Measurements from ENCODE around the gene KDM2A.
"Not testable (repeated sequence)": the region's sequence is repeated elsewhere in the genome, so short reads cannot be mapped to it uniquely, and the experiment has no call there.

The KDM2A gene

DNA sequence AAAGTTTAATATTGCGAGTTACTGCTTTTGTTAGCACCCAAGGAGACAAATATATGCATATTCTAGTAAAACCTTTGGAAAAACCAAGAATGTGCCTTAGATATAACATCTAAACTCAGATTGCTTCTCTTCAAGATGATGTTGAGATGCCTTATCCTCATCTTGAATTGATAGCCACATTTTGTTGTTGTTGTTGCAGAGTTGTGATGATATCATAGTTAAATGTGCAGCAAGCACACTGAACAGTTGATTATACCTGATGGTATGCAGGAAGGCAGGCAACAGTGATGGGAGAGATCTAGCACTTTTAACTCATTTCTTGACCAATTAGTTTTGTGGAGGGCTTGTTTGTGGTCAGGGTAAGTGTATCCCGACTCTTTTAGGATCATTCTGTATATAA, 48.0 kb downstream of the KDM2A start:
- no peak for DNase-seq

DNA sequence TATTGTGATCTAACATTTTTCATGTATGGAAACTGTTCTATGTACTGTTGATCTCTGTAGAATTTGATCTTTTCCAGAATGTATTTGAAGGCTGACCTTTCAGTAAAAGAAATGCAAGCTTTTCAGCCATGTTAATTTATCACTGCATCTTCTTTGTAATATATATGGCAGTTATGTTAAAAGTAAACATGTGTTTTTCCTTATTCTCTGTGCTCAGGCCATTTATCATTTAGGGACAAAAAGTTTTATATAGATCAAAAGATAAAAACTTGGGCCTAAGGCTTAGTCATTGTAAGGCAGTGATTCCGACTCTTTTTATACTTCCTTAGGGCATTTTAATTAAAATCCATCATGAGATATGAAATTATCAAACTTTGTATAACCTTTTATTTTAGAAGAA, 48.7 kb downstream of the KDM2A start:
- no peak for DNase-seq

DNA sequence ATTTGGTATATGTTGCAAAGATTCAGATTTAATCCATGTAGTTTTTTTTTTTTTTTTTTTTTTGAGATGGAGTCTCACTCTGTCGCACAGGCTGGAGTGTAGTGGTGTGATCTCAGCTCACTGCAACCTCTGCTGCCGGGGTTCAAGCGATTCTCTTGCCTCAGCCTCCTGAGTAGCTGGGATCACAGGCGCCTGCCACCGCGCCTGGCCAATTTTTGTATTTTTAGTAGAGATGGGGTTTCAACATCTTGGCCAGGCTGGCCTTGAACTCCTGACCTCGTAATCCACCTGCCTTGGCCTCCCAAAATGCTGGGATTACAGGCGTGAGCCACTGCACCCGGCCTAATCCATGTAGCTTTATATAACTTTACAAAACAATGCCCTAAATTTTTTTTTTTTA, 49.8 kb downstream of the KDM2A start:
- DNase-seq, result not testable (repeated sequence)

DNA sequence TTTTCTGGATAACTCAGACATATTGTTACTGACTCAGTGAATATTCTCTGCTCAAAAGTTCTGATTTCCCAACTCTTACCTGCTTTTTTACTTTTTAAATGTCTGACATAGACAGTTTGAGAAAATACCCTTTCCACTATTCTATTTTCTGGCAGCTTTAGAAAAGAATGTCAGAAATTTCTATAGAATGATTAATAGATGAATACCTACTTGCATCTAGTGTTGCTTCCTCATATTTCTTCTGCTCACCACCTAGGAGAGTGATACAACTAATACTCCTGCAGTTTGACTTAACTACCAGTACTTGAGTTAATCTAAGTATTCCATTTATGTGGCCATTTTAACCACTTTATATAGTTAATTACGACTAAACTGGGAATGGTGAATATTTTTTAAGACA, 55.2 kb downstream of the KDM2A start:
- DNase-seq, result no peak

DNA sequence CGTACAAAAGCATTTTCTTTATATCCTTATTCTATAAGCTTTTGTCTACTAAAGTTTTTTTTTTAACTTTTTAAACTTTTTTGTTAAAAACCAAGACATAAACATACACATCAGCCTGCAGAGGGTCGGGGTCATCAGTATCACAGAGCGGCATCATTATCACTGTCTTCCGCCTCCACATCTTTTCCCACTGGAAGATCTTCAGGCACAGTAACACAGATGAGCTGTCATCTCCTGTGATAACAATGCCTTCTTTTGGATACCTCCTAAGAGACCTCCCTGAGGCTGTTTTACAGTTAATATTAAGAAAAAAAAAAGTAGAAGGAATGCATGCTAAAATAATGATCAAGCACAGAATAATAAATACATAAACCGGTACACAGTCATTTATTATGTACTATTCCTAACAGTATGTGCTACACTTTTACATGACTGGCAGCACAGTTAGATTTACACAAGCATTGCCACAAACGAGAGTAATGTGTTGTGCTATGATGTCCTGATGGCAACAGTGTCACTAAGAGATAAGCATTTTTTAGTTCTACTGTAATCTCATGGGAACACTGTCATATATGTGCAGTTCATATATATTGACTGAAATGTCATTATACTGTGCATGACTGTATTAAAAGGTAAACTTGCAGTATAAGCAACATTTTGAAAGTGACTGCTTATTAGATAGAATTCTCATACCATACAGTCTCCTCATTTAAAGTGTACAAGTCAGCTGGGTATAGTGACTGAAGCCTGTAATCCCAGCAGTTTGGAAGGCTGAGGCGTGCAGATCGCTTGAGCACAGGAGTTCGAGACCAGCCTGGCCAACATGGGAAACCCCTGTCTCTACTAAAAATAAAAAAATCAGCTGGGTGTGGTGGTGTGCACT, 58.6 kb downstream of the KDM2A start:
- DNase-seq, result no peak

DNA sequence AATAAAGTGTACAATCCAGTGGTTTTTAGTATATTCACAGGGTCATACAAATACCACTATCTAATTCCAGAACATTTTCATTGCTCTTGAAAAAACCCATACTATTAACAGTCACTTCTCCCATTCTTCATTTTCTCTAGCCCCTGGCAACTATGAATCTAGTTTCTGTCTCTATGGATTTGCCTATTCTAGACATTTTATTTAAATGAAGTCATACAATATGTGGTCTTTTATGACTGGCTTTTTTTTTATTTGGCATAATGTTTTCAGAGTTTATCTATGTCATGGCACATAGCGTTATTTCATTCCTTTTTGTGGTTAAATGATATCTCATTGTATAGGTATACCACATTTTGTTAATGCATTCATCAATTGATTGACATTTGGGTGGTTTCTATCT, 59.4 kb downstream of the KDM2A start:
- DNase-seq, result no peak

DNA sequence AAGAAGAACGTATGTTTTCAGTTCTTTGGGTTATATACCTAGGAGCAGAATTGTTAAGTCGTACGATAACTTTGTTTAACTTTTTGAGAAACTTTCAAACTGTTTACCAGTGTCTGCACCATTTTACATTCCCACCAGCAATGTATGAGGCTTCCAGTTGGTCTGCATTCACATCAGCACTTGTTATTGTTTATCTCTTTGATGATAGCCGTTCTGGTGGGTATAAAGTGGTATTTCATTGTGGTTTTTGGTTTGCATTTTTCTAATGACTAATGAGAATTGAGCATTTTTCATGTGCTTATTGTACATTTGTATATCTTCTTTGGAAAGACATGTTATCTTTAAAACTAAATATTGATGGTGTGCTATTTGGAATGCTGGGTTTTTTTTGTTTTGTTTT, 59.8 kb downstream of the KDM2A start:
- DNase-seq, result no peak

DNA sequence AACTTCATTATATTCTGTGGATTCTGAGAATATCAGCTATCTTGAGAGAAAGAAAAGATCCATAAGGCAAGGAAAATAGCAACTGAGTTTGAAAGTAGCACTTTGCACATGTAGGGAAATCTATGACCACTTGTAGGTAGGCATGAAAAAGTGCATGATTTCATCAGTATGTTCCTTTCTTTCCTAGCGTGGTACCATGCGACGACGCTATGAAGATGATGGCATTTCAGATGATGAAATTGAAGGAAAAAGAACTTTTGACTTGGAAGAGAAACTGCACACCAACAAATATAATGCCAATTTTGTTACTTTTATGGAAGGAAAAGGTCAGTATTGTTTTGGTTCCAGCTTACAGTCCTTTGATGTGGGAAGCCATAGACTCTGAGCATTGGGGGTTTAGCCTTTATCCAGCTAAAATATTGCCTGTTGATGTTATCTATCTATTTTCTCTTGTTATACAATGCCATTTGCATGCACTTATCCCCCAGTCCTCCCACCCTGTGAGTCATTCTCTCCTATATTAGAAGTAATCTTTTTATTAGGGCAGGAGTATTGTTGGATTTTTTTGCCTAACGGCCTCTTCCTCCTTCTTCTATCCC, 60.9 kb downstream of the KDM2A start:
- DNase-seq, result no peak

DNA sequence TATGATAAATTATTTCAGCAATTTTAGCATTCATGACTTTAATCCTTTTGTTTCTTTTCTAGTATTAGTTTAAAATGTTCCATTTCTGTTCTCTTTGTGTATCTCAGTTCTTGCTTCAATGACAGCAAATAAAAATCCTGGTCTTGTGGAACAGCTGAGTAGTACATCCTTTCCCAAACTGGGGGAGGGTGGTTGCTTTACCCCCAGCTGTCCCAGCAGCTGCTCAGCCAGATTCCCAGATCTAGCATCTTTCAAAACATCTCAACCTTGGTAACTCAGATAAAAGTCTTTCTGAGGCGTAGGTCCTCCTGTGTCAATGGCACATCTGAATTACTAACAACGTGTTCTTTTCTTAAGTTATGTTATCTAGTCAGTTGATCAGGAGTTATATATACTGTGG, 75.0 kb downstream of the KDM2A start:
- DNase-seq, result no peak

DNA sequence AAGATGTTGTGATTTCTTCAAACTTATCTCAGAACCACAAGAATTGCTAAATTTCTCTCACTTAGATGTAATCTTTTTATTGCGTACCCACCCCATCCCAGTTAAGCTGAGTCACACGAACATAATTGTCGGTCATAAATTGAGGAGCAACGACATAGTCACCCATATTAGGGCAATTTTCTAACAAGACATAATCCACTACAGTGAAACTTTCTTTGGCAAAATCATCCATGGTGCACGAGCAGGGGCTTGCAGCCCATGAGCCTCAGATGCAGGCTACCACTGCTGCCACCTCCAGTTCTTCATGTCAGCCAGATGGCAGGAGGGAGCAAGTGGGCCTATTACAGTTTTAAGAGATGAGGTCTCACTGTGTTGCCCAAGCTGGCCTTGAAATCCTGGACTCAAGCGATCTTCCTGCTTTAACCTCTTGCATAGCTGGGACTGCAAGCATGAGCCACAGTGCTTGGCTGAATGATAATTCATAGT, 77.0 kb downstream of the KDM2A start:
- DNase-seq, result no peak

DNA sequence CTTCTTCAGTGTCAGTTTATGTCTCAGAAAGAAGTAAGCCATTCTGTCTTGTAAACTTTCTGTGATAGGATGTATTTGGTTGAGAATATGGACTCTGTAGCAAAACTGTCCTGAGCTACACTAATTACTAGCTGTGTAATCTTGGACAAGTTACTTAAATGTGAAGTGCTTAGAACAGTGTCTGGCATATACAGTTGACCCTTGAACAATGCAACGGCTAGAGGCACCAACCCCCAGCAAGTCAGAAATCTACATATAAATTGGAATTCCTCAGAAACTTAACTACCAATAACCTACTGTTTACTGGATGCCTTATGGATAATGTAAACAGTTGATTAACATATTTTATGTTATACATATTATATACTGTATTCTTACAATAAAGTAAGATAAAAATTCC, 78.5 kb downstream of the KDM2A start:
- no peak for DNase-seq

DNA sequence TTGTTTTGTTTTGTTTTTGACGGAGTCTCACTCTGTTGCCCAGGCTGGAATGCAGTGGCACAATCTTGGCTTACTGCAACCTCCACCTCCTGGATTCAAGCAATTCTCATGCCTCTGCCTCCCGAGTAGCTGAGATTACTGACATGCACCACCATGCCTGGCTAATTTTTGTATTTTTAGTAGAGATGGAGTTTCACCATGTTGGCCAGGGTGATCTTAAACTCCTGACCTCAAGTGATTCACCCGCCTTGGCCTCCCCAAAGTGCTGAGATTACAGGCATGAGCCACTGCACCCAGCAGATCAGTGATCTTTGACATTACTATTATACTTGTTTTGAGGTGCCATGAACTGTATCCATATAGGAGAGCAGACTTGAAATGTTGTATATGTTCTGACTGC, 79.7 kb downstream of the KDM2A start:
- DNase-seq, result not testable (repeated sequence)

DNA sequence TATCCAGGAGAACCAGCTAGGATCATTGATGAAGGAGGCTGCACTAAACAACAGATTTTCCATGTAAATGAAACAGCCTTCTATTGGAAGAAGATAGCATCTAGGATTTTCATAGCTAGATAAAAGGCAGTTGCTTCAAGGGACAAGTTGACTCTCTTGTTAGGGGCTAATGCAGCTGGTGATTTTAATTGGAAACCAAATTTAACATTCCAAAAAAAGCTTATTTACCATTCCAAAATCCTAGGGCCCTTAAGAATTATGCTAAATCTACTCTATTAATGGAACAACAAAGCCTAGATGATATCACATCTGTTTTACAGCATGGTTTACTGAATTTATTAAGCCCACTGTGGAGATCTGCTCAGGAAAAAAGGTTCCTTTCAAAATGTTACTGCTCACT, 80.7 kb downstream of the KDM2A start:
- DNase-seq, result no peak

DNA sequence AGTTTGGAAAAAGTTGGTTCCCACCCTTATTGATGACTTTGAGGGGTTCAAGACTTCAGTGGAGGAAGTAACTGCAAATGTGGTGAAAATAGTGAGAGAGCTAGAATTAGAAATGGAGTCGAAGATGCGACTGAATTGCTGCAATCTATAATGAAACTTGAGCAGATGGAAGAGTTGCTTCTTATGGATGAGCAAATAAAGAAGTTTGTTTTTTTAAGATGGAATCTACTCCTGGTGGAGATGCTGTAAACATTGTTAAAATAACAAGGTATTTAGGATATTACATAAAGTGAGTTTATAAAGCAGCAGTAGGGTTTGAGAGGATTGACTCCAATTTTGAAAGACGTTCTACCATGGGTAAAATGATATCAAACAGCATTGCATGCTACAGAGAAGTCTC, 83.0 kb downstream of the KDM2A start:
- no peak for DNase-seq

DNA sequence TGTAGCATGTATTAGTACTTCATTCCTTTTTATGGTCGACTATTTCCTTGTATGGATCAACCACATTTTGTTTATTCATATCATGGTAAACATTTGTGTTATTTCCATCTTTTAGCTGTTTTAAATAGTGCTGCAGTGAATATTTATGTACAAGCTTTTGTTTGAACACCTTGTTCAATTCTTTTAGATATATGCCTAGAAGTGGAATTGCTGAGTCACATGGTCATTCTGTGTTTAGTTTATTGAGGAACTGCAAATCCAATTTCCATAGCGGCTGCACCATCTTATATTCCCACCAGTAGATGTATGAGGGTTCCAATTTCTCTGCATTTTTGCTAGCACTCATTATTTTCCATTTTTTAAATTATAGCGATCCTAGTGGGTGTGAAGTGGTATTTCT, 85.8 kb downstream of the KDM2A start:
- DNase-seq, result no peak

DNA sequence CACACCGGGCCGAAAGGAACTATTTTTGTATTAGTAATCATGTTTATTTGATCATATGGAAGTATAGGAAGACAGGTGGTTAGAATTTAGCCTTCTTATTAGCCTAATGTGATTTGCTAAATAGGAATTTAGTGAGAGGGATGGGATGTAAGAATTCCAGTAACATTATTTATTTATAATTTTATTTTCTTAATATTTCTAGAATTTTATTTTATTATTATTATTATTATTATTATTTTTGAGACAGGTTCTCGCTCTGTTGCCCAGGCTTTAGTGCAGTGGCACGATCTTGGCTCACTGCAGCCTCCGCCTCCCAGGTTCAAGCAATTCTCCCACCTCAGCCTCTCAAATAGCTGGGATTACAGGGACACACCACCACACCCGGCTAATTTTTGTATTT, 90.2 kb downstream of the KDM2A start:
- DNase-seq, result not testable (repeated sequence)

DNA sequence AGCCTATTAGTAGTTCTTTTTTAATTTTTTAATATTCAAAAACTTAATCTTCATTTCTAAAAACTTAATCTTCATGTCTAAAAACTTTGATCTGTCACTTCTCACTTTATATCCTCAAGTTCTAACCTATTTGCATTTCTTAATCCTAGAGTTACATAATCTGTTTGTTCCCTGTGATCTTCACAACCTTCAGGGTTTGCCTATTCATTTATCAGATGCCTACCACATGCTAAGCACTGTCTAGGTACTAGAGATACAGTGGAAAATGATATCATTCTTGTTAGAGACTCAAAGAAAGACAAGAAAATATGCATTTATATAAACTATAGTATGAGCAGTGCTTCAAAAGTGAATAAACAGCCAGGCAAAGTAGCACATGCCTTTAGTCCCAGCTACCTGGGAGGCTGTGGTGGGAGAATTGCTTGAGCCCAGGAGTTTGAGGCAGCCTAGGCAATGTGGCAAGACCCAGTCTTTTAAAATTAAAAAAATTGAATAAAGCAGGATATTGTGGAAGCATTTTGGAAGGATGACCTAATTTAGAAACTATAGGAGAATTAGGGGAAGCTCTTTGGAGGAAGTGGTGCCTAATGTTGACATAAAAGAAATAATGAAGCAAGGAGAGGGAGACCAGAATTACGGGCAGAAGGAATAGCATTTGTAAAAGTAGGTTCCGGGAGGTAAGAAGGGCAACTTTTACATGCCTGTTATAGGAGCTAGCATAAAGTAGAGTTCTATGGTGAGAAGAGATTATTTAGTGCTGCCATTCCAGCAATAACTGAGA, 92.8 kb downstream of the KDM2A start:
- no peak for DNase-seq

DNA sequence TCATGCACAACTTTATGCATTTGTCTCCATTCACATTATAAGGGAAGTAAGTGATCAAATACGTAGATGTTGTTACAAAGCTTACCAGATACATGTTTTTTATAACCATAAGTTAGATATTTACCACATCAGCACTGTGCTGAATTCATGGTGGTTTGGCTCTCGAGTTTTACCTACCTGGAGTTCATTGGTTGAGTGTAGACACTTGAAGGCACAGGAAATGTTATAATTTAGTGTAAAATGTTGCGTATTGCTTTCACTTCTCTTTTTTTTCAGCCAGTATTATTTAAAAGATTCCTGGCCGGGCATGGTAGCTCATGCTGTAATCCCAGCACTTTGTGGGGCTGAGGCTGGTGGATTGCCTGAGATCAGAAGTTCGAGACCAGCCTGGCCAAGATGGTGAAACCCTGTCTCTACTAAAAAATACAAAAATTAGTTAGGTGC, 94.1 kb downstream of the KDM2A start:
- no peak for DNase-seq

DNA sequence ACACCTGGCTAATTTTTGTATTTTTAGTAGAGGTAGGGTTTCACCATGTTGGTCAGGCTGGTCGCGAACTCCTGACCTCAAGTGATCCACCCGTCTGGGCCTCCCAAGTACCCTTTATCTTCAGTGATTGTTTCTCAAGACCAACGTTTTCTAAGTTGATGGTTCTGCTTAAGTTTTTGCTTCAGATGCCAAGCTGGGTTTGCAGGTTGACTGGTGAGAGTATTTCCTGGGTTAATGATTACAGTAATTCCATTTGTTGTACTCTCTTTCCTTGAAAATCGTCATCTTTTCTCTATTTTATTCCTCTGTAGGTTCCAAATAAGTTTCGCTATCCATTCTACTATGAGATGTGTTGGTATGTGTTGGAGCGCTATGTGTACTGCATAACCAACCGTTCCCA, 108.7 kb downstream of the KDM2A start:
- DNase-seq, result no peak

DNA sequence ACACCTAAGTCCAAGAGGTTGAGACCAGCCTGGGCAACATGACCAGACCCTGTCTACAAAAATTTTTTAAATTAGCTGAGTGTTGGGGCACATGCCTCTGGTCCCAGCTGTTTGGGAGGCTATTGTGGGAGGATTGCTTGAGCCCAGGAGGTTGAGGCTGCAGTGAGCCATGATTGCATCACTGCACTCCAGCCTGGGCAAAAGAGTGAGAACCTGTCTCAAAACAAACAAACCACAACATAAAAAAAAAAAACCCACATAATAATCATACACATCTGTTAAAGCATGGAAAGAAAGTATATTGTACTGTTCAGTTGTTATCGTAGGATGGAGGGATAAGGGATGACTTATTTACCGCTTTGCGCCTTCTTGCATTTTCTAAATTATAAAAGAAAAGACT, 111.3 kb downstream of the KDM2A start:
- no peak for DNase-seq

DNA sequence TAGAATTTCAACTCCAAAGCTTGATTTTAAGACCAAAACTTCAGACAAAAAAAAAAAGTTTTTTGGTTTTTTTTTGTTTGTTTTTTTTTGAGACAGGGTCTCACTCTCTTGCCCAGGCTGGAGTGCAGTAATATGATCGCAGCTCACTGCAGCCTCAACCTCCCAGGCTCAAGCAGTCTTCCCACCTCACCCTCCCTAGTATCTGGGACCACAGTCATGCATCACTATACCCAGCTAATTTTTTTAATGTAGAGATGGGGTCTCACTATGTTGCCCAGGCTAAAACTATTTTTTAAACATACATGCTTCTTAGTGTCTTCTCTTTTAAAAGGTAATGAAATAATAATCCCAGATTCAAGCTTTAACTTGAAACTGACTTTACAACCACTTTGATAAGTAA, 111.8 kb downstream of the KDM2A start:
- DNase-seq, result no peak

DNA sequence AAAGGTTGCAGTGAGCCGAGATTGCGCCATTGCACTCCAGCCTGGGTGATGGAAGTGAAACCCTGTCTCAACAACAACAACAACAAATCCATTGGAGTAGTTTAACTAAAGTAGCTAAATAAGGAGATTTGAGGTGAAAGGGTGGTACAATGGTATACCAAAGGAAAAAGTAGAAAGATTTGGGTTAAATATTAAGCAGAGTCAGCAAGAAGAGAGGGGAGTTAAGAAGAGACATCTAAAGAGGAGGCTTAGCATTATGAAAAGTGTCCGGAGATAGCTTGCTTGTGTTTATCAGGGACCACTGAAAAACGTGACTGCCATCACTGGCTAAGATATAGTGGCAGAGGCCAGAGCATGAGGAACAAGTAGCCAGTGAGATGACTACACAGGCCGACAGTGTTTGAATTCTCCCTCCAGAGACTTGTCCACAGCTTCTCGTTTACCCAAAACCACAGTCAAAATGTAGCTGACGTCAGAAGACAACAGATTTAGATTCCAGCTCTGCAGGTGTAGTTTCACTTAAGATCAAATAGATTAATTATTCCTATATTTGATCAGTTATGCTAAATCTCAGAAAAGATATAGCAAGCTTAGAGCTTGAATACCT, 114.6 kb downstream of the KDM2A start:
- no peak for DNase-seq

All from amygdala (tissue), 56 donors.